GM12891 (cell line): Measurements from ENCODE around the gene MAPT.

ENCODE experiments used
- POLR2A ChIP-seq: IDR thresholded peaks from 2 replicates; pipeline ENCODE4 v1.6.1; 2011; ENCODE audit warnings: low read depth, low read length, control low read depth
- SPI1 ChIP-seq: IDR thresholded peaks from 2 replicates; pipeline ENCODE4 v1.6.1; 2011; ENCODE audit warnings: low read depth, low read length, control low read depth
- TAF1 ChIP-seq: IDR thresholded peaks from 2 replicates; pipeline ENCODE4 v1.6.1; 2011; ENCODE audit warnings: low read depth, low read length, control low read depth

GRCh38 chr17:45958307-45958706 lies 64.0 kb downstream of the MAPT start:
- TF ChIP-seq SPI1 (no peak), POLR2A (no peak), TAF1 (no peak)
